Osteoblast (primary cell): ENCODE measurements around the gene CFAP99. TPM values are rescaled to one million over a fixed set of nuclear protein-coding genes. Genes with fewer than 3 reads are reported as not detected.
A peak's percentile ranks its signal among the peaks of the same experiment; 100 is the strongest.

Source experiments
- DNase-seq: peaks from one replicate; pipeline ENCODE4 v3.0.0; 2011; ENCODE audit warnings: low spot score, mixed read lengths; ENCODE audit not compliant: insufficient read length; ENCODE audit errors: missing footprints
- H2AFZ ChIP-seq: 2 replicates; pipeline ENCODE4 v1.6.0; 2011; ENCODE audit warnings: mild to moderate bottlenecking, low read length
- H3K27ac ChIP-seq: 2 replicates; pipeline ENCODE4 v1.5.1; 2011; ENCODE audit warnings: mild to moderate bottlenecking, low read depth, low read length, moderate library complexity
- H3K27me3 ChIP-seq: 2 replicates; pipeline ENCODE4 v1.6.0; 2012; ENCODE audit warnings: mild to moderate bottlenecking, control low read depth, inconsistent platforms, low read length, moderate library complexity; ENCODE audit not compliant: insufficient read depth
- H3K36me3 ChIP-seq: 2 replicates; pipeline ENCODE4 v1.5.1; 2011; ENCODE audit warnings: mild to moderate bottlenecking, low read length, control low read depth, moderate library complexity; ENCODE audit not compliant: insufficient read depth
- H3K4me1 ChIP-seq: 2 replicates; pipeline ENCODE4 v1.5.1; 2011; ENCODE audit warnings: mild to moderate bottlenecking, low read length, control low read depth, moderate library complexity; ENCODE audit not compliant: insufficient read depth
- H3K4me2 ChIP-seq: 2 replicates; pipeline ENCODE4 v1.6.0; 2011; ENCODE audit warnings: mild to moderate bottlenecking, low read length; ENCODE audit not compliant: insufficient read depth
- H3K4me3 ChIP-seq: fragments of 200-600 bp; sonication (generic); 3 replicates; pipeline ENCODE4 v1.5.1; 2012; ENCODE audit warnings: mild to moderate bottlenecking, low read length, inconsistent platforms; ENCODE audit not compliant: insufficient read depth
- H3K79me2 ChIP-seq: 2 replicates; pipeline ENCODE4 v1.6.0; 2012; ENCODE audit warnings: mild to moderate bottlenecking, low read length, control low read depth, inconsistent platforms; ENCODE audit not compliant: insufficient read depth
- H3K9me3 ChIP-seq: 2 replicates; pipeline ENCODE4 v1.5.1; 2011; ENCODE audit warnings: low read depth, low read length, control low read depth
- H4K20me1 ChIP-seq: 2 replicates; pipeline ENCODE4 v1.6.0; 2012; ENCODE audit warnings: mild to moderate bottlenecking, low read length, control low read depth; ENCODE audit not compliant: insufficient read depth
- CTCF ChIP-seq: IDR thresholded peaks from 2 replicates; pipeline ENCODE4 v1.5.1; 2011; ENCODE audit warnings: mild to moderate bottlenecking, low read depth, low read length, moderate library complexity; ENCODE audit errors: extremely low read depth
- total RNA-seq: library from RNA; depleted of rRNA; stranded (reverse); fragments of >200 nt; gene quantifications from 2 replicates; pipeline ENCODE4 v1.2.3, GENCODE V29; 2012

Gene CFAP99
- total RNA-seq, 1 donor = under 0.01 TPM

- no peak overlapping the region for H3K4me2 ChIP-seq
- peak; percentile 98 for DNase-seq
- H3K79me2 ChIP-seq = no peaks in the 10 kb centered on the region
- peak; percentile 70 for TF ChIP-seq CTCF
- H4K20me1 ChIP-seq = no peaks in the 10 kb centered on the region
- H3K36me3 ChIP-seq = no peaks in the 10 kb centered on the region
- H3K27me3 ChIP-seq = no peaks in the 10 kb centered on the region
- H3K4me1 ChIP-seq = no peaks in the 10 kb centered on the region
- no peak overlapping the region for H3K4me3 ChIP-seq
- H3K9me3 ChIP-seq = no peaks in the 10 kb centered on the region
- H2AFZ ChIP-seq = no peak overlapping the region
- no peak overlapping the region for H3K27ac ChIP-seq
Measured at GRCh38 chr4:2441393-2442174, 22.8 kb downstream of the CFAP99 start.

- no peak overlapping the region for H3K27ac ChIP-seq
- peak; percentile 58 for DNase-seq
- no peak overlapping the region for H3K4me2 ChIP-seq
- no peaks in the 10 kb centered on the region for H3K27me3 ChIP-seq
- no peaks in the 10 kb centered on the region for H3K36me3 ChIP-seq
- H3K9me3 ChIP-seq = no peaks in the 10 kb centered on the region
- no peak overlapping the region for H3K4me3 ChIP-seq
- H4K20me1 ChIP-seq = no peaks in the 10 kb centered on the region
- H3K79me2 ChIP-seq = no peaks in the 10 kb centered on the region
- no peak overlapping the region for H2AFZ ChIP-seq
- no peaks in the 10 kb centered on the region for H3K4me1 ChIP-seq
- TF ChIP-seq CTCF = no peak
Measured at GRCh38 chr4:2442175-2442993, 23.6 kb downstream of the CFAP99 start.

GRCh38 chr4:2443061-2443730, 24.4 kb downstream of the CFAP99 start:
- no peak overlapping the region for H3K4me3 ChIP-seq
- H3K79me2 ChIP-seq = no peaks in the 10 kb centered on the region
- H2AFZ ChIP-seq = no peak overlapping the region
- H3K27me3 ChIP-seq = no peaks in the 10 kb centered on the region
- no peak for TF ChIP-seq CTCF
- no peak overlapping the region for H3K4me2 ChIP-seq
- no peaks in the 10 kb centered on the region for H3K36me3 ChIP-seq
- H3K4me1 ChIP-seq = no peaks in the 10 kb centered on the region
- DNase-seq = peak; percentile 72
- no peaks in the 10 kb centered on the region for H3K9me3 ChIP-seq
- no peaks in the 10 kb centered on the region for H4K20me1 ChIP-seq
- H3K27ac ChIP-seq = no peak overlapping the region
